PFSK-1 (cell line): ENCODE results near the gene ANKRD60.

Source experiments
- POLR2AphosphoS5 ChIP-seq: IDR thresholded peaks from 2 replicates; pipeline ENCODE4 v1.6.1; 2012; ENCODE audit warnings: low read depth, mild to moderate bottlenecking, control low read depth, low read length, moderate library complexity
- SIN3A ChIP-seq: IDR thresholded peaks from 2 replicates; pipeline ENCODE4 v1.6.1; 2012; ENCODE audit warnings: mild to moderate bottlenecking, low read length, moderate library complexity, borderline replicate concordance; ENCODE audit not compliant: insufficient read depth
- TAF1 ChIP-seq: IDR thresholded peaks from 2 replicates; pipeline ENCODE4 v1.6.1; 2012; ENCODE audit warnings: low read length, control low read depth, borderline replicate concordance; ENCODE audit not compliant: insufficient read depth
- TF ChIP-seq, protein P1 (sequence below), 2 experiments: IDR thresholded peaks; 2 replicates each; pipeline versions ENCODE4 v1.6.1 to v1.8.0; 2011 to 2012; ENCODE audit warnings: low read depth in 2 of 2, low read length in 2 of 2, control low read depth in 1 of 2, inconsistent platforms in 1 of 2, mild to moderate bottlenecking in 1 of 2, moderate library complexity in 1 of 2; ENCODE audit not compliant: insufficient read depth in 1 of 2

DNA sequence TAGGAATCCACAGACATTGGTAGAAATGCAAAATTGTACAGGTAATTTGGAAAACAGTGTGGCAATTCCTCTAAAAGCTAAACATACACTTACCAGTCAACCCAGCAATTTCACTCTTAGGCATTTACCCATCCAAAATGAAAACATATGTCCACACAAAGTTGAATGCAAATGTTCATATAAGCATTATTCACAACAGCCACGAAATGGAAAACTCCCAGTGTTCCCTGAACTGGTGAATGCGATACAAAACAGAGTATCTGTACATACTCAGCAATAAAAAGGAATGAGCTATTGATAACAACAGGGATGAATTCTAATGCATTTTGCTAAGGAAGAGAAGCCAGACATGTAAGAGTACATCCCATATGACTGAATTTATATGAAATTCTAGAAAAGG, 48.7 kb upstream of the ANKRD60 start:
- TF ChIP-seq, protein P1, sequence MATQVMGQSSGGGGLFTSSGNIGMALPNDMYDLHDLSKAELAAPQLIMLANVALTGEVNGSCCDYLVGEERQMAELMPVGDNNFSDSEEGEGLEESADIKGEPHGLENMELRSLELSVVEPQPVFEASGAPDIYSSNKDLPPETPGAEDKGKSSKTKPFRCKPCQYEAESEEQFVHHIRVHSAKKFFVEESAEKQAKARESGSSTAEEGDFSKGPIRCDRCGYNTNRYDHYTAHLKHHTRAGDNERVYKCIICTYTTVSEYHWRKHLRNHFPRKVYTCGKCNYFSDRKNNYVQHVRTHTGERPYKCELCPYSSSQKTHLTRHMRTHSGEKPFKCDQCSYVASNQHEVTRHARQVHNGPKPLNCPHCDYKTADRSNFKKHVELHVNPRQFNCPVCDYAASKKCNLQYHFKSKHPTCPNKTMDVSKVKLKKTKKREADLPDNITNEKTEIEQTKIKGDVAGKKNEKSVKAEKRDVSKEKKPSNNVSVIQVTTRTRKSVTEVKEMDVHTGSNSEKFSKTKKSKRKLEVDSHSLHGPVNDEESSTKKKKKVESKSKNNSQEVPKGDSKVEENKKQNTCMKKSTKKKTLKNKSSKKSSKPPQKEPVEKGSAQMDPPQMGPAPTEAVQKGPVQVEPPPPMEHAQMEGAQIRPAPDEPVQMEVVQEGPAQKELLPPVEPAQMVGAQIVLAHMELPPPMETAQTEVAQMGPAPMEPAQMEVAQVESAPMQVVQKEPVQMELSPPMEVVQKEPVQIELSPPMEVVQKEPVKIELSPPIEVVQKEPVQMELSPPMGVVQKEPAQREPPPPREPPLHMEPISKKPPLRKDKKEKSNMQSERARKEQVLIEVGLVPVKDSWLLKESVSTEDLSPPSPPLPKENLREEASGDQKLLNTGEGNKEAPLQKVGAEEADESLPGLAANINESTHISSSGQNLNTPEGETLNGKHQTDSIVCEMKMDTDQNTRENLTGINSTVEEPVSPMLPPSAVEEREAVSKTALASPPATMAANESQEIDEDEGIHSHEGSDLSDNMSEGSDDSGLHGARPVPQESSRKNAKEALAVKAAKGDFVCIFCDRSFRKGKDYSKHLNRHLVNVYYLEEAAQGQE (IDR thresholded peaks at IDR 0.05; ENCODE audit: insufficient read depth in 1 of 2, low read depth in 2 of 2, low read length in 2 of 2): no peak
- TF ChIP-seq TAF1: no peak
- no peak for TF ChIP-seq POLR2AphosphoS5
- no peak for TF ChIP-seq SIN3A
